Activated T-cell treated with anti-CD3 and anti-CD28 coated beads for 4 hours (primary cell): ENCODE measurements around the gene POC5.
"Not testable (repeated sequence)": the region's sequence is repeated elsewhere in the genome, so short reads cannot be mapped to it uniquely, and the experiment has no call there.

ENCODE experiments used
- DNase-seq: peaks from one replicate; pipeline ENCODE4 v3.0.0-alpha.2; 2020

The POC5 gene

DNA sequence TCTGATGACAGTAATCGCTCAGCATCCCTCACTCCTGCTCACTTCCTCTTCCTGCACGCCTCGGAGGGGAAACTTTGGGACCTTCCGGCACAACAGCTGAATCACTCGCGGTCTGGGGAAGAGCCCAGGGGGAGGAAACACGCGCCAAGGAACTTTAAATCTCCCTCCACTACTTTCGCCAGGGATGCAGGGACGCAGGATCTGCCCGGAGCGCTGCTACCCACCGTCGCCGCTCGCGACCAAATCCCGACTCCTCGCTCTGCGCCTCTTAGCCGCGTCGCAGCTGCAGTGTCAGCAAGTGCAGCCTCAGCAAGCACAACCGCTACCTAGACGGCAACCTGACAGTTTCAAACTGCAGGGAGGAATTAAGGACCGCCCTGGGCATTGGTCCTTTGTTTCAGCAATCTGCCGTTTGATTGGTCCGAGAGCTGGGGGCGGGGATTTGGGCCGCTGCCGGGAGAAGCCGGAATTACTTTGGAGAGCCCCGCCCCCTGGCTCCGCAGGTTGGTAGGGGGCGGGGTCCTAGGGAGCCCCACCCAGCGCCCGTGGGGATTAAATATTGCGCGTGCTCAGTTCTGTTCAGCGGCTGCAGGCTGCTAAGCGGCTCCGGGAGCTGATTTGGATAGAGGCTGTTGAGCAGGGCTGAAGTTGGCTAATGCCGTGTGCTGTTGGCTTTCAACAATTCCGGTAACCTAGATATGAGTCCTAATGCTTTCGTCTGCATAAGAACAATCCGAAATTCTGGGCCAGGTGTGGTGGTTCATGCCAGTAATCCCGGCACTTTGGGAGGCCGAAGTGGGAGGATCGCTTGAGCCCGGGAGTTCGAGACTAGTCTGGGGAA is at the start of gene POC5:
Gene POC5, minus strand, starts transcription at position 356 of the 841 bp plus-strand sequence. CDS start 4,500 bp downstream, outside the sequence.
- peak; percentile 99 for DNase-seq

DNA sequence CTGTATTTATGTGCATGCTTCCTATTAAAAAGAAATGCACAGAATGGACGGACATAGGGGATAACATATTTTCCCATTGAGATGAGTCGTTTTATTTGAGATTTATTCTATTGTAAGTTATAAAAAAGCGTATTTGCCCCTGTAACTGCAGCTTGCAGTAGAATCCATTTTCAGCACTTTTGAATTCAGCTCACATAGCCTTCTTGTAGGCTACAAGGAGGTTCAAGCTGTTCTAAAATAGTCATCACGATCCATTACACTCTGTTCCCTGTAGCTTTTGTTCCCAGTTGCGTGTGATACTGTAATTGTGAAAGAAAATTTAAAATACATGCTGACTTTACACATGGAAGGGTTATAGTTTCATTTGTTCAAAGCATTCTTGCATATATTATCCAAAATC is 40.9 kb upstream of the POC5 start:
- DNase-seq = no peak

DNA sequence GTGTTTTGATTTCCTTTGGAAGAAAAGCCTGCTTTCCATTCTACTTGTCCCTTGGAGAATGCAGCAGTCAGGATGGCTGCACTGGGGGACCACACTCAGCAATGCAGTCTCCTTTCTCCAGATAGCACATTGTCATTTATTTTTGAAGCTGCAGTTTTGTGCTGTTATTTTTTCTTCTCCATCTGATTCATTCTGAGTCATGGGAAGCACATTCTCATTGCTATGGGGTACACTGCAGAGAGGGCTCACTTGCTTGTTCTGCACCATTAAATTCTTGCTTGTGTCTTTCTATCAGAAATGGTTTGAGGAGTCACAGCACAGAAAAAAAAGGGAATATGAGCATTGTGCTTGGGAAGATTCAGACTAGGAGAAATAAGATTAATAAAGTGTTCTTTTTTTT is 39.7 kb upstream of the POC5 start:
- no peak for DNase-seq

- no peak for DNase-seq
Observed at GRCh38 chr5:75756211-75756610, 39.0 kb upstream of the POC5 start.

DNA sequence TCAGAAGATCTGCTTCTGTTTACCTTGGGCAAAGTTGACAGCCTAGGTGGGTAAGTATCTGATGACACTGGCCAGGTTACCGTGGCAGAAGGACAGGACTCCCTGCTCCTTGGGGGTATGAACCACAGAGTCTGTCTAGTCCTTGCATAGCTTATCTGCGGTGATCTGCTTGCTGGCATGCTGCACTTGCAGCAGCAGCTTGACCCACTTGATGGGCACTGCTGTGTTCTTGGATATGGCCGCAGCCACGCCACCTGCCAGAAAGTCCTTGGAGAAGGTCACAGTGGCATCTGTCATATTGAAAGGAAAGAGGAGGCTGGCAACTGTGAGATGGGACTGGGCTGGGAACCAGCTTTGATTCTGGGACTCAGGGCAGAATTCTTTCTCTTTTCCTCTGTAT is 35.9 kb upstream of the POC5 start:
- no peak for DNase-seq

DNA sequence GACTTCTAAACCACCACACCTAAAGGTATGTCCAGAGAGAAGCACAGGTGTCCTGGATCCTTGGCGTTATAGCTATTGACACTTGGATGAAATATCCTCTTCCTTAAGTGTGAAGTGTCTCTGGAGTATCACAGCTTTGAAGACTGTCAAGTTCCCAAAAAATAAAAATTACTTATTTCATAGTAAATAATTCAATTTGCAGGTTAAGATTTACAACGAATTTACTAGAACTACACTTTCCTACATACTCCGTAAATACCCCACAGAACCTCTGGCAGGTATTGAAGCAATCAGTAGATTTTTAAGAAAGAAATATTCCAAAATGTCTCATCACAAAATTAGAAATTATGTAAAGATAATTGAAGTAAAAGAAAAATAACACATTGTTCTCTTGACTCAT is 27.1 kb upstream of the POC5 start:
- DNase-seq = no peak

DNA sequence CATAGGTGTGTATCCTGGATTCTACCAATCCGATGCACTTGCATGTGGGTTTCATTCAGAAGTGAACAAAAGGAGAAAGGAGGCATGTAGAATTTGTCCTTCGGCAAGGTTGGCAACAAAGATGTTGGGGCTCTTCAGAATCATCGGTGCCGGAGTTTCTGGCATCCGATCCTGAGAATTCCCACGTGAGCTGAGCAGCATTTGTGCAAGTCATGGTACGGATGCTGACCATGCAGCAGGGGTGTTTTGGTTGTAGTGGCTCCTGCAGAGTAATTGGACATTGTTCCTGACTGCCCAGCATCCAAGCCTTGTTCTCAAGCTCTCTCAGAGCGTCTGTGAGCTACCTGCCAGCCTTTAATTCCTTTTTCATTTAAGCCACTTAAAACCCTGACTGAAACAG is 19.0 kb upstream of the POC5 start:
- no peak for DNase-seq

GRCh38 chr5:75734913-75735789 is 17.9 kb upstream of the POC5 start:
- no peak for DNase-seq

DNA sequence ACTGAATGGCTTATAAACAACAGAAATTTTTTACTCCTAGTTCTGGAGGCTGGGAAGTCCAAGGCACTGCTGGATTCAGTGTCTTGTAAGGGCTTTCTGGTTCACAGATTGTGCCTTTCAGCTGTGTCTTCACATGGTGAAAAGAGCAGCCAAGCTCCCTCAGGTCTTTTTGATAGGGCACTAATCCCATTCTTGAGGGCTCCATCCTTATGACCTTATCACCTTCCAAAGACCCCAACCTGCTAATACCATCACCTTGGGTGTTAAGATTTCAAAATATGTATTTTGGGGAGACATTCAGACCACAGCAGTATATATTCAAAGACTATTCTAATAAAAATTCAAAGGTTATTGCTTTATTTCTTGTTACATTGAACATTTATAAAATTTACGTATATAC is 16.5 kb upstream of the POC5 start:
- no peak for DNase-seq

GRCh38 chr5:75731515-75731914 is 14.3 kb upstream of the POC5 start:
- not testable (repeated sequence) for DNase-seq

GRCh38 chr5:75729321-75729720 is 12.1 kb upstream of the POC5 start:
- no peak for DNase-seq

DNA sequence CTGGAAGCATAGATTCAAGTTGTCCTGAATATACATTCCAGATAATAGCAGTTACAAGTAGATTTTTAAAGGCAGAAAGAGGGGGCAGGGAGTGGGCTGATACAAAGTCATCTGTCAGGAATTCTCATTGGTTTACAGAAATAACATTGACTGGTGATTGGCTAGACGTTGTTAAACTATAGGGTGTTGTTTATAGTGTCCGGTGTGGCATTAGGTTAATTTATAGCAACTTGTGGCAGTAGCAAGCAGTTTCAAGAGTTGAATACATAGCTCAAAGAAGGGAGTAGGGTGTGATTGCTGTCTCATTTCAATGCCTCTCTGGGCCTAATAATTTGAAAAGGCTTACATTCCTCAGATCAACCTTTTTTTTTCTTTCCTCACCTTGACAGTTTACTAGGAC is 10.7 kb upstream of the POC5 start:
- DNase-seq = no peak

- DNase-seq = not testable (repeated sequence)
Observed at GRCh38 chr5:75726224-75726623, 9.0 kb upstream of the POC5 start.

- DNase-seq = no peak
Observed at GRCh38 chr5:75723378-75723777, 6.1 kb upstream of the POC5 start.

- no peak for DNase-seq
Observed at GRCh38 chr5:75721573-75721972, 4.3 kb upstream of the POC5 start.

GRCh38 chr5:75720882-75721281 is 3.6 kb upstream of the POC5 start:
- DNase-seq = no peak

- DNase-seq = no peak
Observed at GRCh38 chr5:75716715-75717081, 539 bp downstream of the POC5 start.

DNA sequence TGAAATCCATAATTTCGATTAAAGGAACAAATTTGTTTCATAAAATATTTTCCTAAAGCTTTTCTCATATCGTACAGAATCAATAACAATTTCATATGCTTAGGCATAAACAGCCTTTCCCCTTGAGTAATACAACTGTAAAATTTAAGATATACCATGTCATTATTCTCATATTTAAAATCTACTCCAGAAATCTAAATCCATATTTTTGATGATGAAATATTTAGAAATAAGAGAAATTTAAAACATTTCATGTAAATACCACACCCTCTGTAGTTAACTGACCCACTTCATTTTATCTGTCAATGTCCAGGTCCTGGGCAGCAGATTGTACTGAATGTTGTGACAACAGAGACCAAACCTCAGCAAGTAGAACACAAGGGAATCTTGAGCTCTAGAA is 5.1 kb downstream of the POC5 start:
- no peak for DNase-seq

DNA sequence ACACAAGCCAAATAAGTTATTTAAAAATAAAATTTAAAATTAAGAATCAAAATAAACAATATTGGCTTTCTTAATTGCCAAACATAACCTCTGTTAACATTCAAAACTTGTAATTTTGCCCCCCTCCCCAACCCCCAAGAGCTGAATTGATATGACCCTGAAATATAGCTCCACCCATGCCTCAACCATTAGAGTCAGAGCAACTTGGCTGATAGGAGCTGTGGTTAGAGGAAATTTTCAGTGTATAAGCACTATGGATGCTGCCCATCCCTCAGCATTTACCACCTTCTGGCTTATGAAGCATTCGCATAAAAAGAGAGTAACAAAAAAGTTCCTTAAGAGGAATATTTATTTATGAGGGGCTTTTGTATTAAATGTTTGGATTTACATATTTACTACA is 6.1 kb downstream of the POC5 start:
- no peak for DNase-seq

- DNase-seq = no peak
Observed at GRCh38 chr5:75710637-75711036, 6.6 kb downstream of the POC5 start.

DNA sequence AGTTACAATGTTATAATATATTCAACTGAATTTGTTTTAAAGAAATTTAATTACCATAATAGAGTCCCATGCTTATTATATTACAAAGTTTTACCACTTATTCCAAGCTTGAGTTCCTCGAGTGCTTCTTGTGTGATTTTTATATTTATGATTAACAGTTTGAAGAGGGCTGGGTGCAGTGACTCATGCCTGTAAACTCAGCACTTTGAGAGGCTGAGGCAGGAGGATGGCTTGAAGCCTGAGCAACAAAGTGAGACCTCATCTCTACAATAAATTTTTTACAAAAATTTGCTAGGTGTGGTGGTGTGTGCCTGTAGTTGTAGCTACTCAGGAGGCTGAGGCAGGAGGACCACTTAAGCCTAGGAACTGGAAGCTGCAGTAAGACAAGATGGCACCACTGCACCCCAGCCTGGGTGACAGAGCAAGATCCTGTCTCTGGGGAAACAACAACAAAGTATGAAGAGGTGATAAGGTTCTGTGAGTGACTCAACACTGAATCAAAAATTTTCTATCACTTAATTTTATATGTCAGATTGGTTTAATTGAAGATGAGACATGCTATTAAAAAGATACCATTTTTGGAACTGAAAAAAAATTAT is 9.2 kb downstream of the POC5 start:
- no peak for DNase-seq

DNA sequence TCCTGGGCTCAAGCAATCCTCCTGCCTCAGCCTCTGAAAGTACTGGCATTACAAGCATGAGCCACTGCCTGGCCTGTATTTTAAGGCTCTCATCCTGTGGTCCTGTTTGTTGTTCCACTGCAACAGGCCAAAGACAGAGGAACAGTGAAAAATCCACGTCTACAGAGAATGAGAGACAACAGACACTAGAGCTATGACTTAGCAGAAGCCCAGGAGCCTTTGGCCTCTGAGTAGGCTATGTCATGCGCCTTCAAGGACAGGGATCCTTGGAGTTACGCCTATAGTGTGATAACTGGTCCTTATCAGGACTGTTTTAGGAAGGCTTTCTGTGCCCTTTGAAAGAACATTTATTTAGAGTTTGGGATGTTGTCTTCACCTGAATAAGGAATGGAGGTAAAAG is 10.5 kb downstream of the POC5 start:
- no peak for DNase-seq

- no peak for DNase-seq
Observed at GRCh38 chr5:75706016-75706415, 11.2 kb downstream of the POC5 start.

DNA sequence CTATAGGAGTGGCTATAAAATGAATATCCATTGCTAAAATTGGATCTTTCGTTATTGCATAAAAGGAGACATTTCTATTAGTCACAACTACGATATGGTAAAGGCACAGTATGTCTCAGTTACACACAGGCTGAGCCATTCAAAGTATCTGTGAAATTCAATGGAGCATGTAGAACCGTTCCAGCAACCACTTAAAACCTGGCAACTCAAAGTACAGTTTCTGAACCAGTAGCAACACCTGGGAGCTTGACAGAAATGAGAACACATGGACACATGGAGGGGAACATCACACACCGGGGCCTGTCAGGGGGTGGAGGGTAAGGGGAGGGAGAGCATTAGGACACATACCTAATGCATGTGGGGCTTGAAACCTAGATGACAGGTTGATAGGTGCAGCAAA is 15.4 kb downstream of the POC5 start:
- DNase-seq = no peak
